HEK293T (cell line): ENCODE data around the gene EME2.

ENCODE experiments used
- CTCF ChIA-PET: fragments of 350-600 bp; formaldehyde crosslinking; extraction: SDS; loops from one replicate; lab custom pipeline; 2021; ENCODE audit warnings: antibody characterized with exemption, inconsistent platforms; lab: Yijun Ruan, JAX
- POLR2A ChIA-PET: fragments of 350-600 bp; formaldehyde crosslinking; extraction: SDS; loops from one replicate; lab custom pipeline; 2020; ENCODE audit warnings: antibody characterized with exemption, inconsistent platforms; lab: Yijun Ruan, JAX
- DNase-seq: peaks from one replicate; pipeline ENCODE4 v3.0.0; 2012; ENCODE audit warnings: mixed read lengths; ENCODE audit errors: extremely low spot score
- ARNT ChIP-seq: fragments of 450-650 bp; IDR thresholded peaks from 2 replicates; pipeline ENCODE4 v1.6.1; 2017; ENCODE audit warnings: mild to moderate bottlenecking
- BHLHE40 ChIP-seq: fragments of 450-650 bp; IDR thresholded peaks from 2 replicates; pipeline ENCODE4 v1.6.1; 2016; ENCODE audit warnings: mild to moderate bottlenecking, moderate library complexity, borderline replicate concordance
- CTBP1 ChIP-seq: fragments of 450-650 bp; IDR thresholded peaks from 2 replicates; pipeline ENCODE4 v1.6.1; 2016; ENCODE audit warnings: borderline replicate concordance
- ELF4 ChIP-seq: fragments of 450-650 bp; IDR thresholded peaks from 2 replicates; pipeline ENCODE4 v1.6.1; 2017; ENCODE audit warnings: antibody characterized with exemption
- FOXA1 ChIP-seq: fragments of 450-650 bp; IDR thresholded peaks from 2 replicates; pipeline ENCODE4 v1.6.1; 2016; ENCODE audit warnings: mild to moderate bottlenecking
- FOXK2 ChIP-seq: fragments of 450-650 bp; IDR thresholded peaks from 2 replicates; pipeline ENCODE4 v1.6.1; 2016; ENCODE audit warnings: mild to moderate bottlenecking
- FOXM1 ChIP-seq: fragments of 450-650 bp; IDR thresholded peaks from 2 replicates; pipeline ENCODE4 v1.6.1; 2017; ENCODE audit warnings: mild to moderate bottlenecking, borderline replicate concordance
- HDGF ChIP-seq: fragments of 450-650 bp; IDR thresholded peaks from 2 replicates; pipeline ENCODE4 v1.6.1; 2017; ENCODE audit warnings: antibody characterized with exemption, borderline replicate concordance
- L3MBTL2 ChIP-seq: fragments of 450-650 bp; conservative IDR thresholded peaks from 2 replicates; pipeline ENCODE4 v1.6.1; 2016; ENCODE audit warnings: mild to moderate bottlenecking
- LEF1 ChIP-seq: fragments of 450-650 bp; IDR thresholded peaks from 2 replicates; pipeline ENCODE4 v1.6.1; 2017; ENCODE audit warnings: mild to moderate bottlenecking, borderline replicate concordance
- NFRKB ChIP-seq: fragments of 450-650 bp; IDR thresholded peaks from 2 replicates; pipeline ENCODE4 v1.6.1; 2016; ENCODE audit warnings: mild to moderate bottlenecking, moderate library complexity
- SP1 ChIP-seq: fragments of 450-650 bp; IDR thresholded peaks from 2 replicates; pipeline ENCODE4 v1.6.1; 2017
- SUZ12 ChIP-seq: fragments of 450-650 bp; IDR thresholded peaks from 2 replicates; pipeline ENCODE4 v1.6.1; 2016; ENCODE audit warnings: mild to moderate bottlenecking
- TARDBP ChIP-seq: fragments of 450-650 bp; IDR thresholded peaks from 2 replicates; pipeline ENCODE4 v1.6.1; 2016
- ZNF384 ChIP-seq: fragments of 450-650 bp; IDR thresholded peaks from 2 replicates; pipeline ENCODE4 v1.6.1; 2016
- TF ChIP-seq, protein P1 (sequence below): fragments of 450-650 bp; IDR thresholded peaks from 2 replicates; pipeline ENCODE4 v1.6.1; 2016

The EME2 gene

DNA sequence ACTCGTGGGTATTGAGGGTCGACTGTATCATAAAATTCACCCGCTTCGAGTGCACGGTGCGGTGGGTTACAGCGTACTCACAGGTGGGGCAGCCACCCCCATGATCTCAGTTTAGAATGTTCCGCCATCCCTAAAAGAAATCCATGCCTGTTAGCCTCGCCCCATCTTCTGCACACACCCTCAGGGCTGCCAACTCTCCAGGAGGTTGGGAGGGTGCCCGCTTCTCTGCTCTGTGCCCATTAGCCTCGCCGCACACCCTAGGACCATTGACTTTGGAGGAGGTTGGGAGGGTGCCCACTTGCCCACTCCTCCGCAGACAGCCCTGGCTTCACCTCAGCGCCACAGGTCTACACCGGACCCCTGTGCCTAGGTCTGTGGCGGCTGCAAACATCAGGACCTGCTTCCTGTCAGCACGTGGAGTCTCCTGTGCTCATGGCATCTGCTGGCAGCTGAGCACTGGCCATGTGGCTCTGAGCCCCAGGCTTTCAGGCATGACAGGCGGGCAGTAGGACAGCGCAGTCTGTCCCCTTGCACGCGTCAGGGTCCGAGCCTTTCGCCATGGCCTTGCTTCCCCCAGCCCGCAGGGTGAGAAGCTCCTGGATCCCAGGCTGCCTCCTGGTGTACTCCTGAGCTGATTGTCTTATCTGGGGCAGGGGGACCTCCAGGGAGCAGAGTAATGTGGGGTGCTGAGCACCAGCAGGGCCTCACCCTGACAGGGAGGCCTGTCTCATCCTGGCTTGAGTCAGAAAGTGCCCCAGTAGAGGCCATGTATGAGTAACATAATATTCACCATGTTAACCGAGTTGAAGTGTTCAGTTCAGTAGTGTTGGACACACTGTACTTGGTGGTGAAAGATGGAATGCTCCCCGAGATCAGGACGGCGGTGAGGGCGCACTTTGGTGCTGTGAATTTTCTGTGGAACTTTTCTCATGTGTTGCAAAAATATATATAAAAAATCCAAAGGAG, 23.2 kb upstream of the EME2 start:
- CTCF ChIA-PET = no interaction called here
- TF ChIP-seq LEF1 = no peak
- TF ChIP-seq SP1 = no peak
- TF ChIP-seq ZNF384 = no peak
- no peak for TF ChIP-seq FOXK2
- TF ChIP-seq, protein P1, sequence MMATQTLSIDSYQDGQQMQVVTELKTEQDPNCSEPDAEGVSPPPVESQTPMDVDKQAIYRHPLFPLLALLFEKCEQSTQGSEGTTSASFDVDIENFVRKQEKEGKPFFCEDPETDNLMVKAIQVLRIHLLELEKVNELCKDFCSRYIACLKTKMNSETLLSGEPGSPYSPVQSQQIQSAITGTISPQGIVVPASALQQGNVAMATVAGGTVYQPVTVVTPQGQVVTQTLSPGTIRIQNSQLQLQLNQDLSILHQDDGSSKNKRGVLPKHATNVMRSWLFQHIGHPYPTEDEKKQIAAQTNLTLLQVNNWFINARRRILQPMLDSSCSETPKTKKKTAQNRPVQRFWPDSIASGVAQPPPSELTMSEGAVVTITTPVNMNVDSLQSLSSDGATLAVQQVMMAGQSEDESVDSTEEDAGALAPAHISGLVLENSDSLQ = no peak
- TF ChIP-seq TARDBP = no peak
- no peak for TF ChIP-seq SUZ12
- TF ChIP-seq NFRKB = no peak
- TF ChIP-seq FOXM1 = no peak
- no peak for TF ChIP-seq ARNT
- TF ChIP-seq BHLHE40 = no peak
- TF ChIP-seq L3MBTL2 = no peak
- TF ChIP-seq FOXA1 = no peak
- no peak for TF ChIP-seq CTBP1
- no peak for TF ChIP-seq HDGF
- no peak for TF ChIP-seq ELF4
- no peak for DNase-seq
- POLR2A ChIA-PET = no interaction called here

GRCh38 chr16:1751946-1752345, 20.7 kb upstream of the EME2 start:
- TF ChIP-seq FOXK2 = no peak
- TF ChIP-seq LEF1 = no peak
- TF ChIP-seq TARDBP = no peak
- TF ChIP-seq, protein P1 = no peak
- no peak for TF ChIP-seq FOXA1
- no peak for TF ChIP-seq ELF4
- no peak for TF ChIP-seq ARNT
- TF ChIP-seq CTBP1 = no peak
- no peak for DNase-seq
- ChIA-PET POLR2A (interaction anchor here (0.9 kb wide), 1 partner anchor 31 kb away, joined by 4 read pairs; the partner anchor contains the start of gene NUBP2), CTCF (no interaction called here)

GRCh38 chr16:1752853-1753252, 19.8 kb upstream of the EME2 start:
- CTCF ChIA-PET = no interaction called here
- no peak for DNase-seq
- POLR2A ChIA-PET = no interaction called here
- TF ChIP-seq CTBP1 = no peak
- no peak for TF ChIP-seq ARNT
- TF ChIP-seq SP1 = no peak
- TF ChIP-seq, protein P1 = no peak
- TF ChIP-seq HDGF = no peak

DNA sequence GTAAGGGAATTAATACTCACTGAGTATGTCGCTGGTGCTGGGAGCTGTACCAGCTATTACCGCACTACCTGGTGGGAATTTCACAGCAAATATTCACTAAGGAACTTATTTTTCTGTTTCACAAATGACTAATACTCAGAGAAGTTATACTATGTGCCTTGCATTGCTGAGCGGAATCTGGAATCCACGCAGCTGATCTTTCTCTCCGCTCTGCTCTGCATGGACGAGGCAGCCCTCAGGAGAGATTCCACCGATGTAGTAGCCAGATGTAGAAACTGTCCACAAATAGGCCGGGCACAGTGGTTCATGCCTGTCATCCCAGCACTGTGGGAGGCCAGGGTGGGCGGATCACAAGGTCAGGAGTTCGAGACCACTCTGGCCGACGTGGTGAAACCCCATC, 18.4 kb upstream of the EME2 start:
- no peak for TF ChIP-seq BHLHE40
- TF ChIP-seq NFRKB = no peak
- TF ChIP-seq, protein P1 = no peak
- TF ChIP-seq SP1 = no peak
- TF ChIP-seq FOXM1 = no peak
- TF ChIP-seq L3MBTL2 = no peak
- no peak for TF ChIP-seq ZNF384
- TF ChIP-seq CTBP1 = no peak
- no peak for TF ChIP-seq ELF4
- no peak for DNase-seq
- ChIA-PET CTCF (no interaction called here), POLR2A (no interaction called here)

GRCh38 chr16:1757714-1758461, 14.7 kb upstream of the EME2 start:
- ChIA-PET CTCF (no interaction called here), POLR2A (interaction anchor here (1.3 kb wide), 1 partner anchor 15 kb away, joined by 3 read pairs; the partner anchor contains the start of genes EME2 and MRPS34)
- TF ChIP-seq ARNT (no peak), TARDBP (no peak)
- no peak for DNase-seq

DNA sequence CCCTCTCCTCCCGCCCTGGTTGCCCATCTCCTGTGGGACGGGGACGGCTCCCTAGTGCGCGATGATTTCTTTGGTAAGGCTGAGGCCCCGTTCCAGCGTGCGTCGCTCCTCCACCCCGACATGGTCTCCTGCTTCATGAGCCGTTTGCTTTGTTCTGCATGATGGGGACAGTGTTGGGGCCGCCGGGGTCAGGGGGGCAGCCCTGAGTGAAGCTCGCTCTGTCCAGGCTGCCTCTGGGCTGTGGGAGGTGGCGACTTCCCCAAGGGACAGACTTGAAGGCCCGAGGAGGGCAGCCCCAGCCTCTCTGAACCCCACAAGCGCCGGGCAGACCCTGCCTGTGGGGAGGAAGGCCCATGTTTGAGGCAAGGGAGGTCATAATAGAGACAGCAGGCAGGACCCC, 13.7 kb upstream of the EME2 start:
- CTCF ChIA-PET = no interaction called here
- TF ChIP-seq LEF1 (no peak), FOXA1 (no peak), SUZ12 (no peak), FOXK2 (no peak), ELF4 (no peak), NFRKB (no peak), L3MBTL2 (no peak), TARDBP (no peak), ARNT (no peak), FOXM1 (no peak), HDGF (no peak), ZNF384 (no peak), CTBP1 (no peak), BHLHE40 (no peak), SP1 (no peak)
- TF ChIP-seq, protein P1 = no peak
- POLR2A ChIA-PET = interaction anchor here (1.3 kb wide), 1 partner anchor 13 kb away, joined by 3 read pairs; the partner anchor contains the start of genes EME2 and MRPS34
- no peak for DNase-seq
